Effector memory CD4-positive, alpha-beta T cell (primary cell): Measurements from ENCODE around the gene MEIOC.
"Not testable (repeated sequence)": the region's sequence is repeated elsewhere in the genome, so short reads cannot be mapped to it uniquely, and the experiment has no call there.

Experiments used
- DNase-seq, 3 donors: peaks; one replicate each; pipeline ENCODE4 v3.0.0-alpha.2; 2020
- H3K27ac ChIP-seq: 2 replicates; pipeline ENCODE4 v1.7.0; 2013; ENCODE audit warnings: mild to moderate bottlenecking, low read length, moderate library complexity; ENCODE audit not compliant: insufficient read depth, poor library complexity, severe bottlenecking
- H3K27me3 ChIP-seq: replicated peaks from 2 replicates; pipeline ENCODE4 v1.7.0; 2013; ENCODE audit warnings: mild to moderate bottlenecking, low read length; ENCODE audit not compliant: insufficient read depth, control insufficient read depth, poor library complexity, severe bottlenecking
- H3K36me3 ChIP-seq: 2 replicates; pipeline ENCODE4 v1.7.0; 2013; ENCODE audit warnings: mild to moderate bottlenecking, low read length, moderate library complexity; ENCODE audit not compliant: control insufficient read depth, insufficient read depth
- H3K4me1 ChIP-seq: 2 replicates; pipeline ENCODE4 v1.7.0; 2013; ENCODE audit warnings: low read length, mild to moderate bottlenecking; ENCODE audit not compliant: control insufficient read depth, insufficient read depth, poor library complexity, severe bottlenecking
- H3K4me3 ChIP-seq: 2 replicates; pipeline ENCODE4 v1.7.0; 2013; ENCODE audit warnings: low read length, low read depth, mild to moderate bottlenecking; ENCODE audit not compliant: insufficient read depth, poor library complexity, severe bottlenecking
- H3K9me3 ChIP-seq: 2 replicates; pipeline ENCODE4 v1.7.0; 2013; ENCODE audit warnings: mild to moderate bottlenecking, low read length, moderate library complexity; ENCODE audit not compliant: control insufficient read depth

The MEIOC gene

DNA sequence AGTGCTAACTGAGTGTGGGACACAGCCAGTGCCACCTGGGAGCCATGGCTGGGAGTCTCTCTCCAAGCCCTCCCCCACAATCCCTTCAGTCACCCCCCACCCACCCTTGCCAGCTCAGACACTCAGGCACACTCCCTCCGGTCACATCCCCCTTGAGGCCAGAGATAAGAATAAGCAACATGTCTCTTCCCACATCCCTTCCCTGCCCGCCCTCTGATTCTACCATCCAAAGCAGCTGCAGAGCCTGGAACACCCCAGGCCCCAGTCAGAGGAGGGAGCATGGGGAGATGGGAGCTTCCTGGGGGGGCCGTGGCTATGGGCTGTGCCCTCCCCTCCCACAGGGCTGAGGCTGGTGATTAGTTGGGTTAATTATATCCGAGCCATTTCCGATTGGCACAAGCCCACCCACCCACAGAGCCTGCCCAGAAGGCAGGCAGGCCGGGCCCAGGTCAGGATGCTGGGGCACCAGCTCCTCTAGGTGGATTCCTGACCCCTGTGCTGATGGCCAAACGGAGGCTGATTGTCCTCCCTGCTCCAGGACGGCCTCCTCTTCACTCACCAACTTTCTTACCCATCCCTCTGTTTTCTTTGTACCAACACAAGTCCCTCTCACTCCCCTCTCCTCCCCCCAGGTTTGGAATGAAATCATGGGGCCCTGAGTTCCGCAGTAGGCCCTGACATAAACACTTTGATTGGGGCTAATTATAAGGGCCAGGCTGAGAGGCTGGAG lies 28.6 kb upstream of the MEIOC start:
- Histone ChIP-seq H3K4me3 (no peak overlapping the region), H3K4me1 (no peaks in the 10 kb centered on the region), H3K9me3 (no peaks in the 10 kb centered on the region), H3K36me3 (no peaks in the 10 kb centered on the region), H3K27ac (no peak overlapping the region), H3K27me3 (no peaks in the 10 kb centered on the region)
- DNase-seq = no peak

DNA sequence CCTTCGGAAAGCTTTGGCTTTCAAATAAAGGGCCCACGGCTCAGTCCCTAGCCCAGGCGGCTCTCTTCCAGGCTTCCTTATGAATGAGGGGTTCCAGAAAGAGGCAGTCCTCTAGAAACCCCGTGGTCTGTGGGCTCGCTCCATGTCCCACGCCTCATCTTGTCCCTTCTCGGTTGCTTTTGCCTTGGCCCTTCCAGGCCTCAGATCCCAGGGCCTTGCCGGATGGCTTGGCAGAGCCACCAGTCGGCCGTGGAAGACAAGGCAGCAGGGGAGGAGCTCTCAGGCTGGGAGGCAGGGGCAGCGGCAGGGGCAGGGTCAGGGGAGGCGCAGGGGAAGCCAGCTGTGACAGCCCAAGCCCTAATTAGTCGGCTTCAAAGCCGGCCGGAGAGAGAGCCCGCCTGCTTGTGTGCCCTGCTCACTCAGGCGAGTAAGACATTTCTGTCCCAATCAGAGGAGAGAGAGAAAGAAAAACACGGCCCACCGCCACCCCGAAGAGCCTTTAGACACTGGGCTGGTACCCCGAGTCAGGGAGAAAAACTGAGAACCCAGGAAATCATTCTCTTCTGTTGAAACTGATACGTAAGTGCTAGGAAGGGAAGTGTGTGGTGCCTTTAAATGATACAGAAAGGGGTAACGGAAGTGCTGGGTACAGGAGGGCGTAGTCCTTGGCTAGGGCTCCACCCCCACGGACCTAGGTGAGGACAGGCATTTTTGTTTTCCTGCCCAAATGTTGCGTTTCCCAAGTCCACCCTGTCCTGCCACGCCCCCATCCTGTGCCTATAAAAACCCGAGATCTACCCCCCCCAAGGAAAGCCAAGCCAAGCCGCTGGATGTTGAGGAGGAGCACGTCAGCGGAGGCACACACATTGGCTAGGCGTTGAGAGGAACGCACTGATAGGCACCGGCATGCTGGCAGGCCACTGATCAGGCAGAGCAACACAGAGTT lies 27.8 kb upstream of the MEIOC start:
- DNase-seq = no peak
- no peak overlapping the region for H3K27ac ChIP-seq
- no peaks in the 10 kb centered on the region for H3K27me3 ChIP-seq
- H3K9me3 ChIP-seq = no peaks in the 10 kb centered on the region
- H3K4me3 ChIP-seq = no peak overlapping the region
- no peaks in the 10 kb centered on the region for H3K36me3 ChIP-seq
- no peaks in the 10 kb centered on the region for H3K4me1 ChIP-seq

GRCh38 chr17:44629314-44629713 lies 27.0 kb upstream of the MEIOC start:
- no peaks in the 10 kb centered on the region for H3K9me3 ChIP-seq
- DNase-seq = no peak
- H3K4me1 ChIP-seq = no peaks in the 10 kb centered on the region
- no peaks in the 10 kb centered on the region for H3K27me3 ChIP-seq
- no peak overlapping the region for H3K27ac ChIP-seq
- no peaks in the 10 kb centered on the region for H3K36me3 ChIP-seq
- no peak overlapping the region for H3K4me3 ChIP-seq

- no peak overlapping the region for H3K4me3 ChIP-seq
- no peaks in the 10 kb centered on the region for H3K36me3 ChIP-seq
- H3K4me1 ChIP-seq = no peaks in the 10 kb centered on the region
- no peak for DNase-seq
- H3K27me3 ChIP-seq = no peaks in the 10 kb centered on the region
- no peak overlapping the region for H3K27ac ChIP-seq
- H3K9me3 ChIP-seq = no peaks in the 10 kb centered on the region
These were observed 25.6 kb upstream of the MEIOC start for GRCh38 chr17:44630703-44631102.

- no peak for DNase-seq
- Histone ChIP-seq H3K27me3 (no peaks in the 10 kb centered on the region), H3K9me3 (no peaks in the 10 kb centered on the region), H3K4me1 (no peaks in the 10 kb centered on the region), H3K27ac (no peak overlapping the region), H3K36me3 (no peaks in the 10 kb centered on the region), H3K4me3 (no peak overlapping the region)
These were observed 22.3 kb upstream of the MEIOC start for GRCh38 chr17:44633998-44634397.

DNA sequence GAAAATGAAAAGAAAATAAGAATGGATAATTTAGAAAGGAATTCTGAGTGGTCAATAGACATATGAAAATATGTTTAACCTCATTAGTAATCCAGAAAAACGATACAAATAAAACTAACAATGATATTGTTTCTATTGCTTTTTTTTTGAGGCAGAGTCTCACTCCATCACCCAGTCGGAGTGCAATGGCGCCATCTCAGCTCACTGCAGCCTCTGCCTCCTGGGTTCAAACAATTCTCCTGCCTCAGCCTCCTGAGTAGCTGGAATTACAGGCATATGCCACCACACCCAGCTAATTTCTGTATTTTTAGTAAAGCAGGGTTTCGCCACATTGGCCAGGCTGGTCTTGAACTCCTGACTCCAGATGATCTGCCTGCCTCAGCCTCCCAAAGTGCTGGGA lies 21.9 kb upstream of the MEIOC start:
- not testable (repeated sequence) for H3K9me3 ChIP-seq, H3K4me1 ChIP-seq, H3K36me3 ChIP-seq, H3K4me3 ChIP-seq, DNase-seq, H3K27me3 ChIP-seq, H3K27ac ChIP-seq

DNA sequence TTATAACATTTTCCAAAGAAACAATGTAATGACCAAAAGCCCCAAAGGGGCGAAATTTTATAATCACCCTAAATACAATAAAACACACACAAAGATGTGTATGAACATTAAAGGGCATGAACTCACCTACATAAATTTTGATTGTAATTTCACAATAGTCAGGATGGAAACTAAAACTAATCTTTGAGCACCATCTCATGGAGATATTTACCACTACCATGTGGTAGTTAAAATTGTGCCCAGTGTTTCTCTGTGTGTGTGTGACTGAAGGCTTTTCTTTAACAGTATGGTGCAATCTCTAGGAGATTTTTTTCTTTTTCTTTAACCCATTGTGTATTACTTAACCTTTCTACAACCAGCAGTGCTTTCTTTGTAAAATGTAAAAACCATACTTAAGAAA lies 19.7 kb upstream of the MEIOC start:
- Histone ChIP-seq H3K4me3 (no peak overlapping the region), H3K9me3 (no peaks in the 10 kb centered on the region)
- no peak for DNase-seq

DNA sequence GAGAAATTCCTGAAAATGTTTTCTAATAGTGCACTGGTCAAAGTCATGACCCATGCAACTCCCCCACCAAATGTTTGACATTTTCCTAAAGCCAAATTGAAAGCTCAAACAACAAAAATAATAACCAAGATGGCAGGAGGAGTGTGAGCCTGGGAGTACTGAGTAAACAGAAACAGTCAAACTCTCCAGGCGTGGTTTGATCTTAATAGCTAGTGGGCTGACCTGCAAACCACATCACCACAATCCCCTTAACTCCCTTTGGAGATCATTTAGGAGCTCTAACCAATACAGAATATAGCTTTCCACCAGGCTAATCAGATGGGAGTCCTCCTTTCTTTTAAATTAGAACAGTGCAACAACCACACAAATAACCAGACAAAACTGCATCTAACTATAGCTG lies 19.2 kb upstream of the MEIOC start:
- no peaks in the 10 kb centered on the region for H3K27me3 ChIP-seq

More for the DNA sequence above, 19.7 kb upstream of the MEIOC start:
- Histone ChIP-seq H3K36me3 (no peaks in the 10 kb centered on the region), H3K27ac (no peak overlapping the region), H3K27me3 (no peaks in the 10 kb centered on the region), H3K4me1 (no peaks in the 10 kb centered on the region)

DNA sequence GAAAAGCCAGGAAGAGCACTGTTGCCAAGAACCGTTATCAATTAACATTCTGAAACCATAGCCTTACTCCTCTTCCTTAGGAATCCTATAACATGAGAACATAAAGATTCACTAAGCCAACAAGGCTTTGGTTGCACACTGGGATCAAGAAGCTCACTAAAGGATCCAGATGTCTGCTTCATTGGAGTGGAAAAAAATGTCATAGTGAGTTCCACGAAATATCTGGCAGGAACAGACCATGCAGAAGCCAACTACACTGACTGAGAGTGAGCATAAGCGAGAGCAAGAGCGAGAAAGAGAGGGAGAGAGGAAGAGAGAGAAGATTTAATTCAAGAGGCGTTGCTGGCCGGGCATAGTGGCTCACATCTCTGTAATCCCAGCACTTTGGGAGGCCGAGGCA lies 13.4 kb upstream of the MEIOC start:
- no peak overlapping the region for H3K27ac ChIP-seq
- H3K4me1 ChIP-seq = no peaks in the 10 kb centered on the region
- H3K27me3 ChIP-seq = no peaks in the 10 kb centered on the region
- no peak overlapping the region for H3K4me3 ChIP-seq
- H3K9me3 ChIP-seq = no peaks in the 10 kb centered on the region
- H3K36me3 ChIP-seq = no peaks in the 10 kb centered on the region
- no peak for DNase-seq

More for the DNA sequence above, 19.2 kb upstream of the MEIOC start:
- Histone ChIP-seq H3K36me3 (no peaks in the 10 kb centered on the region), H3K9me3 (no peaks in the 10 kb centered on the region), H3K4me3 (no peak overlapping the region), H3K27ac (no peak overlapping the region), H3K4me1 (no peaks in the 10 kb centered on the region)
- no peak for DNase-seq

- Histone ChIP-seq H3K4me1 (no peaks in the 10 kb centered on the region), H3K27ac (no peak overlapping the region), H3K4me3 (no peak overlapping the region), H3K27me3 (no peaks in the 10 kb centered on the region), H3K36me3 (no peaks in the 10 kb centered on the region), H3K9me3 (no peaks in the 10 kb centered on the region)
- no peak for DNase-seq
These were observed 10.9 kb upstream of the MEIOC start for GRCh38 chr17:44645341-44645740.
